ENCODE results near the gene IL17RA.

The IL17RA gene

GRCh38 chr22:17138513-17138912 lies 53.7 kb downstream of the IL17RA start:
- TF ChIP-seq TAF1 (IDR thresholded peaks at IDR 0.05; ENCODE audit: borderline replicate concordance, insufficient read depth, low read length) = no peak
- no peak for TF ChIP-seq REST (IDR thresholded peaks at IDR 0.05; ENCODE audit: insufficient read depth in 1 of 2, low read depth in 2 of 2, low read length in 2 of 2)
- no peak for TF ChIP-seq SIN3A (IDR thresholded peaks at IDR 0.05; ENCODE audit: borderline replicate concordance, insufficient read depth, low read length)
- no peak for TF ChIP-seq FOXP2 (optimal IDR thresholded peaks at IDR 0.05; ENCODE audit: borderline replicate concordance, extremely low read depth, extremely low read length, insufficient read depth)
- no peak for TF ChIP-seq POLR2AphosphoS5 (IDR thresholded peaks at IDR 0.05; ENCODE audit: low read depth, low read length)

DNA sequence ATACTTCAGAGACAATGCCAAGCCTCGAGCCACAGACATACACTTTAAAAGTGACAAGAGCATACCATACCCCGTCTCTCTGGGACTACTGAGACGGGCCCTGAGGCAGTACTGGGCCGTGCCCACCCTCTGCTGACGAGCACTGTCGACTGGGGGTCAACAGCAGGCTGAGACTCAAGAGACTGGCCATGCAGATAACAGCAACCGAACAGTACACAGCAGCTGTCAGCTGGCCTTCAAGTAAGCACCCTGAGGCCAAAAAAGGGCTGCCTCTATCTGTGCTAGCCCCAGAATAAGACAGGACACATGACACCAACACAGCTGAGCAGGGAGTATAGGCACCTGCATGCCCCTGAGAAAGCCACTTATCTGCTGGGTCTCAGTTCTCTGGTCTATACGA lies 55.2 kb downstream of the IL17RA start:
- TF ChIP-seq SIN3A (IDR thresholded peaks at IDR 0.05; ENCODE audit: borderline replicate concordance, insufficient read depth, low read length) (no peak), TAF1 (IDR thresholded peaks at IDR 0.05; ENCODE audit: borderline replicate concordance, insufficient read depth, low read length) (no peak), REST (IDR thresholded peaks at IDR 0.05; ENCODE audit: insufficient read depth in 1 of 2, low read depth in 2 of 2, low read length in 2 of 2) (no peak), POLR2AphosphoS5 (IDR thresholded peaks at IDR 0.05; ENCODE audit: low read depth, low read length) (no peak), FOXP2 (optimal IDR thresholded peaks at IDR 0.05; ENCODE audit: borderline replicate concordance, extremely low read depth, extremely low read length, insufficient read depth) (no peak)

GRCh38 chr22:17140826-17141766 lies 56.3 kb downstream of the IL17RA start:
- no peak for TF ChIP-seq SIN3A (IDR thresholded peaks at IDR 0.05; ENCODE audit: borderline replicate concordance, insufficient read depth, low read length)
- TF ChIP-seq POLR2AphosphoS5 (IDR thresholded peaks at IDR 0.05; ENCODE audit: low read depth, low read length) = no peak
- no peak for TF ChIP-seq FOXP2 (optimal IDR thresholded peaks at IDR 0.05; ENCODE audit: borderline replicate concordance, extremely low read depth, extremely low read length, insufficient read depth)

- TF ChIP-seq POLR2AphosphoS5 (IDR thresholded peaks at IDR 0.05; ENCODE audit: low read depth, low read length) (no peak), TAF1 (IDR thresholded peaks at IDR 0.05; ENCODE audit: borderline replicate concordance, insufficient read depth, low read length) (no peak), FOXP2 (optimal IDR thresholded peaks at IDR 0.05; ENCODE audit: borderline replicate concordance, extremely low read depth, extremely low read length, insufficient read depth) (no peak), SIN3A (IDR thresholded peaks at IDR 0.05; ENCODE audit: borderline replicate concordance, insufficient read depth, low read length) (no peak), REST (IDR thresholded peaks at IDR 0.05; ENCODE audit: insufficient read depth in 1 of 2, low read depth in 2 of 2, low read length in 2 of 2) (no peak)
Observed at GRCh38 chr22:17143101-17143500, 58.3 kb downstream of the IL17RA start.

DNA sequence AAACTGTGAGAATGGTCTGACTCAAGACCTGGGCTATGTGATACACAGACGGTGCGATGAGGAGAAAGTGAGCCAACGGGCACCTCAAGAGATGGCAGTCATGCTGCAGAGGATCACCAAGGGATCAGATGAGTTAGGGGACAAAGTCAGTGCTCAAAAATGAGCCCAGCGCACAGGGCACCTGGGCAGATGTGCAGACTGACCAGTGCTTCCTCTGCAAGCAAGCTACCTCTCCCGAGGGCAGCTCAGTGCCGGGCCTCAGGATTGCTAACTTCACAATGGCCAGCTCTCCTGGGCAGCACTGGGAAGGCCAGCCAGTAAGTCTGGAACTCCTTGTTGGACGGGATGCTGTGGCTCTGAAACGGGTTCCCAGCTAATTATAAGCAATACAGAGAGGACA lies 59.0 kb downstream of the IL17RA start:
- TF ChIP-seq FOXP2 (optimal IDR thresholded peaks at IDR 0.05; ENCODE audit: borderline replicate concordance, extremely low read depth, extremely low read length, insufficient read depth) = no peak

DNA sequence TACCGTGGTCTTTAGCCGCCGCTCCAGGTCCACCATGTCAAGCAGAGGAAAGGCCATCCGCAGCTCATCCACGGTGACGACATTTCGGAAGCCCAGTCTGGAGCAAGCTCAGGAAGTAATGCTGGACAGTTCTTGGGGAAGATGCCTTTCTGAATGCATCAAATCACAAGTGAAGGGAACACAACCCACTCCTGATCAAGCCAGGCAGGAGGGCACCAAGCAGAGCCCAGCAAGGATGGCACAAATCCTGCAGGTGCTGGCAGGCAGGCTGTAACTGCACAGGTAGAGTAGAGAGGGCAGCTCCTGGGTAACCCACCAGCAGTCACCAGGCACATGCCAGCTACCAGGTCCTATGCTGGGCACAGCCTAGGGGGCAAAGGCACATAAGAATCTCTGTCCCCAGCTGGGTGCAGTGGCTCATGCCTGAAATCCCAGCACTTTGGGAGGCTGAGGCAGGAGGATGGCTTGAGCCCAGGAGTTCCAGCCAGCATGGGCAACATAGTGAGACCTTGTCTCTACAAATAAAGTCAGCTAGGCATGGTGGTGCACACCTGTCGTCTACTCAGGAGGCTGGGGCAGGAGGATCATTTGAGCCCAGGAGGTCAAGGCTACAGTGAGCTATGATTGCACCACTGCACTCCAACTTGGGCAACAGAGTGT lies 60.4 kb downstream of the IL17RA start:
- TF ChIP-seq TAF1 (IDR thresholded peaks at IDR 0.05; ENCODE audit: borderline replicate concordance, insufficient read depth, low read length) (no peak), FOXP2 (optimal IDR thresholded peaks at IDR 0.05; ENCODE audit: borderline replicate concordance, extremely low read depth, extremely low read length, insufficient read depth) (no peak), REST (IDR thresholded peaks at IDR 0.05; ENCODE audit: insufficient read depth in 1 of 2, low read depth in 2 of 2, low read length in 2 of 2) (no peak), POLR2AphosphoS5 (IDR thresholded peaks at IDR 0.05; ENCODE audit: low read depth, low read length) (no peak), SIN3A (IDR thresholded peaks at IDR 0.05; ENCODE audit: borderline replicate concordance, insufficient read depth, low read length) (no peak)
